Heart left ventricle (tissue), 13 donors: Measurements from ENCODE around the gene IL1RN.

ENCODE experiments used
- POLR2A ChIP-seq, 2 donors: fragments of 450-650 bp; IDR thresholded peaks; one replicate each; pipeline ENCODE4 v1.6.1; 2017; ENCODE audit warnings: antibody characterized with exemption in 2 of 2, mild to moderate bottlenecking in 2 of 2, moderate library complexity in 2 of 2
- TF ChIP-seq, protein P1 (sequence below), 12 donors: fragments of 200-600 bp; sonication (generic) in 4 of 12; IDR thresholded peaks; one replicate each; pipeline versions ENCODE4 v1.5.0 to v1.8.0; 2018 to 2022; ENCODE audit warnings: antibody characterized with exemption in 12 of 12, mild to moderate bottlenecking in 5 of 12
- donor health status: ischemic (EF 13 %, LVEDD 7.1; RV severe dilation, severe dysfunction).
- donor health status: DM: no; HTN: yes; CAD: no.
- donor health status: DM: no; HTN: no; CAD: no.
- donor health status: ischemic (EF 25% LVEDD 6.9; RV normal size, moderate dysfunction).
- donor health status: ischemic (EF 25% LVEDD 5.7; RV mildly dilated, moderate dysfunction).
- donor health status: ischemic (EF 35%, LVEDD 5.7; RV mildly dilated, moderate dysfunction).
- donor health status: nonischemic (EF 11% LVEDD 7.7; RV severe dilation, severe dysfunction).
- donor health status: DM: yes; HTN: yes; CAD: no.
- donor health status: PGD.
- donor health status: ischemic (EF 29% LVEDD 5.4; RV normal size, mild dysfunction).
- donor health status: nonischemic (EF 23%, LVEDD 6.1; RV moderate dilation, normal function).

DNA sequence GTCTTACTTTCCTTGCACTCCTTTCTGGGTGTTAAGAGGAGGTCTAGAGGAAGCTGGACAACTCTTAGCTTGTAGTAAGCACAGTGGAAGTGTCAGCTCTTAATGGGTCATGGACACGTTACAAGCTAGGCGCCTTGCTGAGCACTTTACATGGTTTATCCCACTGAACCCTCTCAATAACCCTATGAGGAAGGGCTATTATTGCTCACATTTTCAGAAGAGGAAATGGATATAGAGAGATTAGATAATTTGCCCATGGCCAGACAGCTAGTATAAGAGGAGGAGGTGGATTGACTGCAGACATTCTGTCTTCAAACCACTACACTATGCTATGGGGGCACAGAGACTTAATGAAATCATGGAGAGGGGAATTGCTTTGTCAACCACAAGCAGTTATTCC is 8.3 kb upstream of the IL1RN start:
- TF ChIP-seq, protein P1, sequence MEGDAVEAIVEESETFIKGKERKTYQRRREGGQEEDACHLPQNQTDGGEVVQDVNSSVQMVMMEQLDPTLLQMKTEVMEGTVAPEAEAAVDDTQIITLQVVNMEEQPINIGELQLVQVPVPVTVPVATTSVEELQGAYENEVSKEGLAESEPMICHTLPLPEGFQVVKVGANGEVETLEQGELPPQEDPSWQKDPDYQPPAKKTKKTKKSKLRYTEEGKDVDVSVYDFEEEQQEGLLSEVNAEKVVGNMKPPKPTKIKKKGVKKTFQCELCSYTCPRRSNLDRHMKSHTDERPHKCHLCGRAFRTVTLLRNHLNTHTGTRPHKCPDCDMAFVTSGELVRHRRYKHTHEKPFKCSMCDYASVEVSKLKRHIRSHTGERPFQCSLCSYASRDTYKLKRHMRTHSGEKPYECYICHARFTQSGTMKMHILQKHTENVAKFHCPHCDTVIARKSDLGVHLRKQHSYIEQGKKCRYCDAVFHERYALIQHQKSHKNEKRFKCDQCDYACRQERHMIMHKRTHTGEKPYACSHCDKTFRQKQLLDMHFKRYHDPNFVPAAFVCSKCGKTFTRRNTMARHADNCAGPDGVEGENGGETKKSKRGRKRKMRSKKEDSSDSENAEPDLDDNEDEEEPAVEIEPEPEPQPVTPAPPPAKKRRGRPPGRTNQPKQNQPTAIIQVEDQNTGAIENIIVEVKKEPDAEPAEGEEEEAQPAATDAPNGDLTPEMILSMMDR (IDR thresholded peaks at IDR 0.05), result no peak
- TF ChIP-seq POLR2A (IDR thresholded peaks at IDR 0.05), result no peak
